Activated CD8-positive, alpha-beta memory T cell treated with anti-CD3 and anti-CD28 coated beads, Interleukin-2, amount 50 U/mL, for 1 hour (primary cell): ENCODE results near the gene HES1.

ENCODE experiments used
- DNase-seq: peaks from one replicate; pipeline ENCODE4 v3.0.0-alpha.2; 2020; ENCODE audit errors: extremely low read depth

The HES1 gene

DNA sequence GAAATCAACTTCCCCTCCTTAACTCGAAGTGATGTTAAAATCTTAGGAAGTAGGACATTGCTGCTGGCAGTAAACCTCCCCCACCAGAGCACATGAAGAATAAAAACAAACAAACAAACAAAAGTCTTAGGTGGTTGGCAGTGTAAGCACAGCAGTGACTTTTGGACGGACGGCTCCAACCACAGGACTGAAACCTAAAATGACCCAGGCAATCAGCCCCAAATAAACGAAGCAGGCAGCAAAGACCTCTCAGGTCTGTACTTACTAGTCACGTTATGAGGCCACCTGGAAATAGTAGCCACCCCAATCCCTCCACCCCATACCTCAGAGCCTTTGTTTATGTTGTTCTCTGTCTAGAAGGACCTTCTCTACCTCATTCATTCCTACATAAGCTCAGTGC, 33.5 kb upstream of the HES1 start:
- no peak for DNase-seq

DNA sequence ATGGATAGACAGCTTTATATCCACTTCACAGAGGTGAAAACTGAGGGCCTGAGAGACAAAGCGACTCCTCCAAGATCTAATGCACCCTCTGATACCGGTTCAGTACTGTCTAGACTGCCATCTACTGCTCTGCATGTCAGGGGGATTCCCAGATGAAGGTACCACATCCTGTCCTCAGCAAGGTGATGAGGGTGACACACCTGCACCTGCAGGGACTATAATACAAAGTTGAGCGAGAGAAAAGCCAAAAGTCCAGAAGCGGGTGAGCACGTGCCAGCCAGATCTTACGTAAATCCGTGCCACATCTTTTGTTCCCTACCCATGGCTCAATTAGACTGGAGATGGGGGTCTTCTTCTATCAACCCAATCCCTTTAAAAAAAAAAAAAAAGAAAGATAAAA, 32.4 kb upstream of the HES1 start:
- DNase-seq, result no peak

DNA sequence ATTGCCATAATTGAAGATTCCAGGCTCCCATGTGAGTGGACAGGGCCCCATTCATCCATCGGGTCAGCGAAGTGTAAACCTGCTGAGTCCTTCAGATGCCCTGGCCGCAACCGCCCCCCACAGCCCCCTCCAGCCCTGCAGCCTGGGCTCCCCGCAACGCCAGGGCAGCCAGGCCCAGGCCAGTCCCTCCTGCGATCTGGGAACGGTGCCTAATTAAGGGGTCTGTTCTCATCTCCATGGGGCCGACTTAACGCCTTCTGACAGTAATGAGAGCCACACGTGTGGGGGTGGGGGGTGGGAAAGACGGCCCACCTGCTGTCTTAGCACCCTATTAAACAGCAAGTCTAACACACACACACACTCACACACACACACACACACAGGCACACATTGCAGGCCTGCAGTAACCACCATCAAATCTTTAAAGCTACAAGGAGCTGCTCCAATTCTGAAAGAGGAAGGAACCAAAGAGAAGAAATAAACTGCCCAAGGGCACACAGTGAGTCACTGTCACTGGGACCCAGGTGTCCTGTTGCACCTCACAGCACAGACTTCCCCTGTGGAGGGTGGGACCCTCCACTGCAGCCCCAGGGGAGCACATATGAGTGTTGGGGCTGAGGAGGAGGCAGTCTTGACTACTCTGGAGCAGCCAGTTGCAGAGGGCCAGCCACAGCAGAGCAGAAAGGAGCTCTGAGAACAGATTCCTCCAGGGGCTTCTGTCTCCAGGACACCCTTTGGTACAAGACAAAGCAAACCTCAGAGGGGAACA, 31.8 kb upstream of the HES1 start:
- no peak for DNase-seq

DNA sequence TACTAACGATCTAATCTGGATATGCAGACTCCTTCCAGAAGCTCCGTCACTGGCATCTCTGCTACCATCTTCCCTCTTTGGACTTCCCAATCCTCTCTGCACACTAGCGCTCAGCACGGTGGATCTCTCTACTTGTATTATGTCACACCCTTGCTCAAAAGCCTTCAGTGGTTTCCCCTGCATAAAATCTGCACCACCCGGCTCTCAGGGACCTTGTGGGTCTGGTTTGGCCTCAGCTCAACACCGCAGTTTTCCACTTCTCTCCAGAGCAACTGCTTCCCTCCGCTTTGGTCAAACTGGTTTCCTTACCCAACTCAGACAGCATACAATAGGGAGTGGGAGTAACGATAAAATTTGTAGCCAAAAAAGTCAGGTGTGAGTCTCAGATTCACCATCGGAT, 30.7 kb upstream of the HES1 start:
- DNase-seq, result no peak

DNA sequence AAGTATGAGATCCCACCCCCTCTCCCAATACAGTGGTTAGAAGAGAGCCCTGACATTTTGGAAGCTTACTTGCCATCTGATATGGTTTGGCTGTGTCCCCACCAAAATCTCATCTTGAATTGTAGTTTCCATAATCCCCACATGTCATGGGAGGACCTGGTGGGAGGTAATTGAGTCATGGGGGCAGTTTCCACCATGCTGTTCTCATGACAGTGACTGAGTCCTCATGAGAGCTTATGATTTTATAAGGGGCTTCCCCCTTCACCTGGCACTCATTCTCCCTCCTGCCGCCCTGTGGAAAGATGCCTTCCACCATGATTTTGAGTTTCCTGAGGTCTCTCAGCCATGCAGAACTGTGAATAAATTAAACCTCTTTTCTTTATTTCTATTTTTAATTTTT, 28.8 kb upstream of the HES1 start:
- DNase-seq, result no peak

DNA sequence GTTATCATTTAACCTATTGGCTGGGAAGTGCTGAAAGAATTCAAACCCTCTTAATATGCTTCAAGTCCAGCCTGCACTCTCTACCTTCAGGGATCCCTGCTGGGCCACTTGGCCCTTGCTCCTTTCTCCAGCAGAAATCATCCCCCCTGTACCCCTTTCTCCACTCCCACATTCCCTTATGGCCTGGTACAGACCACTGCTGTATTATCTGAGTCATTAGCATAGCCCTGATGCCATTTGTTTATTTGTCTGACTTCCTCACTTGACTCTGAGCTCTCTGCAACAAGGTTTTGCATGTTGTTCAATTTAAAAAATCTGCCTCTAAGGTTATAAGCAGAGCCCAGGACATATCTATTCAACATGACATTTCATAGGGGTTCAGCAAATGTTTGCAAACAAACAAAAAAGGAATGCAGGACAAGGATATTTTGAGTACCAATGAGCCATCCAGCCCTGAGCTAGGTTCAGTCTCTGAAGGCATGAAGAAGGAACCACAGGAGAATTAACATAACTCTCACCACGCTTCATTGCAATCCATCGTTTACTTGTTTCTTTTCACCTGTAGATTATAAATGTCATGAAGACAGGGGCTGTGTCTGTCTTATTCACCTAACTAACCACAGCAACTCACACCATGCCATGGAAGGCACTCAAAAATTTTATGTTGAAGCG, 26.6 kb upstream of the HES1 start:
- no peak for DNase-seq

DNA sequence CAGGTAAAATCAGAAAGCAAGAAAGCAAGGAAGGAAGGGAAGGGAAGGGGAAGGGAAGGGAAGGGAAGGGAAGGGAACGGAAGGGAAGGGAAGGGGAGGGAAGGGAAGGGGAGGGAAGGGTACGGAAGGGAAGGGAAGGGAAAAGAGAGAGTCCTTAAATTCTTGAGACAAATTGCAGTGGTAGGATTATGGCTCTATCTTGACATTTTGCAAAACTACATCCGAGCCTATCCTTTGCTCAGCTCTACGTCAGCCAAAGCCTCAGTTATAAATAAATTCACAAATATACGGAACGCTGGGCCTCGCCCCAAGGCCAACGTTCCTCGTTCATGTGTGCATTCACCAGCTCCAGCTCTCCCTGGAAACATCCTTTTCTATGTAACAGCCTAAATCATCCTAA, 25.5 kb upstream of the HES1 start:
- no peak for DNase-seq

DNA sequence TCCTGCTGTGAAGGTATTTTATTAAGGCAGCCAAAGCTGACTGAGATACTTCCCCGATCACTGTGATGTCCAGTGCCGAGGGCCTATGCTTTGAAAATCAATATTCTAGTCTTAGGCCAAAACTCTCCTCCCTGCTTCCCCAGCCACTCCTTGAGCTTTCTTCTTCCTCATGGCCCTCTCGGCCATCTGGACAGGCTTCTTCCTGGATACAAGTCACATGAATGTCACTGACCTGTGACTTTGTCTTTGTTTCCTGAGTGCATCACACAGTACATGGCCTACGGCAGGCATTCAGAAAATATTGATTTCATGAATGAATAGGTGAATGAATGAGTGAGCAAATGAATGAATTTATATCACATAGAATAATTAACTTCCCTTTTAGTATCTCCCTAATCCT, 24.6 kb upstream of the HES1 start:
- no peak for DNase-seq

DNA sequence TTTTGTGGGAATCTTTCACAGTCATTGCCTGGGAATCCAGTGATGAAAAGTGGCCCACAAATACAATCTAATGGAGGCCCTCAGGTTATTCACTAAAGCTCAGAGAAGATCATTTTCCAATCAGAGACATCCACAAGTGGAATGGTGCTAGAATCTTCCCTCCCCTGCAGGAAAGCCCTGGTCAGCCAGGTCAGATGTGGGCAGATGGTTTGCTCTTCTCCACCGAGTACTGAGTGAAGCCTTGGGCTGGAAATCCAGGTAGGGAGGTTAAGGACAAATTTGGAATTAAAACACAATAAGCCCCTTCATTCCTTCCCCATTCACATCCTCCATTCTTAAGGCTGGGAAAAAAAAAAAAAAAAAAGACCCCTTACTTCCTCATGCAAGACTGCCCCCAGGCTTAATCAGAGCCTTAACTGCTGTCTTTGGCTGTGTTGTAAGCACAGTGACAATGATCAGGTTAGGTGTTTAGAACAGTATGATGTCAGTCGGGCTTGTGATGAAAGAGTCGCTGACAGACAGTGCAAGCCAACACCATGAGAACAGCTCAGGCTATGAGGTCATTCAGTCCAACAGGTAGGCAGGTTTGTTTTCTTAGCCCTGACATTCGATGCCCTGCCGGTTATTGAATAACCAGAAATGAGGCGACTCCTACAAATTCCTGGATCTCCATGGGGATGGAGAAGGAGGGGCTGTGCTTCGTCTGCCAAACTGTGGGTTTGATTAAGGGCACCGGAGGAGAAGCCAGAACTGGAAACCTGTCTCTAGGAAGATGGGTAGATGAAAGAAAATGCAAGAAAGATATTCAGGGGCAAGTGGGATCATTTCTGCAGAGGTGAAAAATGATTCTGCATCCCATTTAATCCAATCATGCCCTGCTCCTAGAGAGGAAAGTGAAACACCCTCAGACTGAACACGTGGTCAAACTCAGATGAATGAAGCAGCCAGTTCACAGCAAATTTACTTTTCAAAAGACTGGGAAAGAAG, 23.5 kb upstream of the HES1 start:
- DNase-seq, result no peak

DNA sequence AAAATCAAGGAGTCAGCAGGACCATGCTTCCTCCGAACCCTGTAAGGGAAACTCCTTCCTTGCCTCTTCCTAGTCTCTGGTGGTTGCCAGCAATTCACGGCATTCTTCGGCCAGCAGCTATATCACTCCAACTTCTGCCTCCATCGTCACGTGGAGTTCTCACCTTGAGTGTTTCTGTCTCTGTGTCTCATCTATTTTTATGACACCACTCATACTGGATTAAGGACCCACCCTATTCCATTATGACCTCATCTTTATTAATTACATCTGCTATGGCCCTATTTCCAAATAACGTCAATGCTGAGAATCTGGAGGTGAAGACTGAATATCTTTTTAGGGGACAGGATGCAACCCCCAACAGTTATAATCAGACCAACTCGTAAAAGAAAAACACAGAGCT, 21.8 kb upstream of the HES1 start:
- no peak for DNase-seq

DNA sequence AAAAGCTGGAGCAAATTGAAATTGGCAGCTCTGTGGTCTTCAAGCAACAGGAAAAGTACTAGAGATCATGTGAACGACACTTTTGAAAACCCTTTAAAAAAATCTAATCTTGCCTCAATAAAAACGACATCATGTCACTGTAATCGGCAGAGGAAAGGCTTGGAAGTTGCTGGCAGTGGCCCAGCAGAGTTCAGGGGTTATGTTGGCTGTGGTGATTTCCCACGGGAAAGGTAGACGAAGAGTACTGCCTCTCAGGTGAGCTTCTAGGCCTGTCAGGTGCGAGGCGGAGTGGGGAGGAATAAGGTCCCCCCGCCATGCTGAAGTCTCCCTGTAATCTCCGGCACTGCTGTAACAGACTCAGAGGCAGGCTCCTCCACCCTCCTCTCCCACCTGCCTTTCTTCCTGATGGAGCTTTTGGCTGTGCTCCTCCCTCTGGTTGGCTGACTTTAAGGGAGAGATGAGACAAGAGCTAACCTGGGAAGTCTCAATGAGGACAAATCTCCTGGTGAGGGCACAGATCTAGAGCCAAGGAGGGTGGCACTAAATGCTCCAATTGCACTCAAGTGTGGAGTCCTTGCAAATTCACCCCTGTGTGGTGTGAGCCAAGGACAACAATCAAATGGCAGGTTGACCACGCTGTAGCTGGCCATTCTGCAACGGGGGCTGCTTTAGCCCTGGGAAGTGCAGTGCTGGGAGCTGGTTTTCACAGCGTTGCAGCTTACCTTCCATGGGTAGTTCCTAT, 18.7 kb upstream of the HES1 start:
- no peak for DNase-seq

DNA sequence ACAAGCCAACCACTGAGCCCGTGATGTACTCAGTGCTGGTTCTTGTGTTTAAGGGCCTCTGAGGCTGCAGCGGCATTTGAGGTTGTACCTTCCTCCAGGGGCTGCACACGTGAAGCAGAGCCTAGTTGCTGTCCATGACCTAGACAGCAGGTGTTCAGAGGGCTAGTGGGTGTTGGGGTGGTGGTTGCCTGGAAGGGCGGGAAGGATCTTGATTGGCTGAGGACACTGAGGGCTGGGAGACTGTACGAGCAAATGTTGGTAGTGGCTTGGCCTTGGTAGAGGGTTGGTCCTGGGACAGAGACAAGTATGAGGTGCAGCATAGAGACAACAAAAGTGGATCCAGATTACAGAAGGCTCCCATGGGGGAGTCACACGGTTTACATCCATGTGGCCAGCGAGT, 17.0 kb upstream of the HES1 start:
- no peak for DNase-seq

DNA sequence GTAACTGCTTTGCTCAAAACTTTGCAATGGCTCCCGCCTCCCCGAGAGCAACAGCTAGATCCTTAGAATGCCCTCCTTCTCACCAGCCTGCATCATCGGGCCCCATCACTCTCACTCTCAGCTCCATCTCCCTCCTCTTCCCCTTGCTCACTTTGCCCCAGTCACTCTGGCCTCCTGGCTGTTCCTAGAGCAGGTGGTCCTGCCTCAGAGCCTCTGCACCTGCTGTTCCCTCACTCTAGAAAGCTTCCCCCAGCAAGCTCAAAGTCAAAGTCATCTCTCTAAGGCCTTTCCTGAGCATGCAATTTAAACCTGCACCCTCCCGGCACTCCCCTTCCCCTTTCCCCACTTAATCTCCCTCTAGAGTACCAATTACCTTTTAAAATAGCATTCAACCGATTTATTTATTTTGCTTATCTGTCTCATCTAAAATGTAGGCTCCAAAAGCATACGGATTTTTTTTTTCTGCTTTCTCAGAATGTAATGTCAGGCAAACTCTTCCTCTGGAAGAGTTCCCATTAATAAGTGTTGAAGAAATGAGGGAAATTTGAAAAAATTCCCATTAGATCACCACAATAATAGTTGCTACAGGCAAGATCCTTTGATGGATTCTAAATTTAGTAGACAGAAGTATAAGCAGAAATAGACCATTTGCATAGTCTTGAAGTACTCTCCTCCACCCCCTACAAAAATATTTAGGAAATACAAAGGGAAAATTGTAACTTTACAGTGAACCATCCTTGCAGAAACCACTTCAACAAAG, 15.9 kb upstream of the HES1 start:
- DNase-seq, result no peak

DNA sequence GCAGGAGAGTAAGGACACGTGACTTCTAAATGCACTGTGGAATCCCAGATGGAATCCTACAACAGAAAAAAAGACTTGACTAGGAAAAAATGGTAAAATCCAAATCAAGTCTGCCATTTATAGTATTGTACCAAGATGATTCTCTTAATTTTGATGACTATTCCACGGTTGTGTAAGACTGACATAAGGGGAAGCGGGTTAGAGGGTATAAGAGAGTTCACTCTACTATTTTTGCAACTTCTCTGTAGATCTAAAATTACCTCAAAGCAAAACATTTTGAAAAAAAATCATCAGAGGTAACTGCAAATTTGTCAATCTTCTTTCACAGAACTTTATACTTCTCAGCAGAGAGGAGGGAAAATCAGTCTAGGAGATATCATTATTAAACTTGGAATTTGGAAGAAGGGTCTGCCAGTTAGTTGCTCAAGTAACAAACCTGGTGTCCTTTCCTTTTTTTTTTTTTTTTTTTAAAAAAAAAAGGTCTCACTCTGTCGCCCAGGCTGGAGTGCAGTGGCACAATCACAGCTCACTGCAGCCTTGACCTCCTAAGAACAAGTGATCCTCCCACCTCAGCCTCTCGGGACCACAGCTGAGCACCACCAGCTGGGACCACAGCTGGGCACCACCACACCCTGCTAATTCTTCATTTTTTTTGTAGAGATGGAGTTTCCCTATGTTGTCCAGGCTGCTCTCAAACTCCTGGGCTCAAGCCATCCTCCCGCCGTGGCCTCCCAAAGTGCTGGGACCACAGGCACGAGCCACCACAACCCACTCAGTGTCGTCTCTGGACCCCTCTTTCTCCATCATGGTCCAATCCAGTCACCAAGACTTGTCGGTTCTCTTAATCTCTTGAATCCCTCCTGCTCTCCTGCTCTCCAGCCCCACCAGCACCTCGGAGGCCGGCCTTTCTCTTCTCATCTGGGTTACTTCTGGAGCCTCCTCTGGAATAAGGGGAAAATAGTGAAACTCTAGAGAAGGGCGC, 14.9 kb upstream of the HES1 start:
- no peak for DNase-seq

DNA sequence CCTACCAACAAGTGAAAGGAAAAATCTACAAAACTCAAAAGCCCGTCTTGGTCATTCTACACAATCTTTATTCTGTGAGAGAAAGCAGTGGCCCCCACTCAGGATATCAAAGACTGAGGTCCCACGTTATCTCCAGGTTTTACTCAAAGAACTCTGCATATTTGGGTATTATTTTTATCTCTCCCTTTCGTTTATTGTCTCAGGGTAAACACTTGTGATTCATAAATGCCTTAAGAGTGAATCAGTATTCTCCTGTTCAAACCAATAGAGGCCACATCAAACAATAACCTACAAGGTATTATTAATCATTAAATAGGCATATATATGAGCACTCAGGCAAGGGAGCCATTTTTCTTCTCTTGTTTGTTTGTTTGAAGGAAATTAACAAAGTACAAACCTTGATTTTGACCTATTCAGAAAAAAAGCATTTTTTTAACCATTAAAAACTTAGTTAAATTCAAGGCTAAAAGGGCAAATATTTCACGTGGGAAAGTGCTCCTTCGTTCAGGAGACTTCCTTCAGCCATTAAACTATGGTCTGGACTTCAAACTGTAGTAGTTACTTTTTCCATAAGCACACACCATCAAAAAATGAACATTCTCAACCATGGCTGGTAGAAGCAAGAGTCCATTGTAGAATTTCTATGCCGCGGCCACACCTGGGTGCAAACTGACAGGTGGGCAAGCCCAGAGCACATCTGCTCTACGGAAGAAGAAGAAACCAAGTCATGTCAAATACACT, 13.9 kb upstream of the HES1 start:
- no peak for DNase-seq

DNA sequence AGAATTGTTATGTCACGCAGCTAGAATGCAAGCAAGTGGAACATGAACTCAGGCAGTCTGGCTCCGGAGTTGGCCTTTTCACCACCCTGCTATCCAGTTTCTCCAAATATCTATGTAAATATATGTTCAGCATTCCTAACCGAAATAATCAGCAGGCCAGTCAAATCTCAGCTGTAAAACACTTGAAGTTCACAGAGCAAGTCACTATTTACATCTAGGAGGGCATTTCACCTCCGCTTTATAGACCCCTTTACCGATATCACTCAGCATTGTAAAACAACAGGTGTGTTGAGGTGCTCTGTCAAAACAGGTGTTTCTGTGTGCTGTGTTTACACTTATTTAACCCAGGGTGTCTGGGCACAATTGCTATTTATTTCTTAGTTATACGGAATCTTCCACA, 12.2 kb upstream of the HES1 start:
- DNase-seq, result no peak

DNA sequence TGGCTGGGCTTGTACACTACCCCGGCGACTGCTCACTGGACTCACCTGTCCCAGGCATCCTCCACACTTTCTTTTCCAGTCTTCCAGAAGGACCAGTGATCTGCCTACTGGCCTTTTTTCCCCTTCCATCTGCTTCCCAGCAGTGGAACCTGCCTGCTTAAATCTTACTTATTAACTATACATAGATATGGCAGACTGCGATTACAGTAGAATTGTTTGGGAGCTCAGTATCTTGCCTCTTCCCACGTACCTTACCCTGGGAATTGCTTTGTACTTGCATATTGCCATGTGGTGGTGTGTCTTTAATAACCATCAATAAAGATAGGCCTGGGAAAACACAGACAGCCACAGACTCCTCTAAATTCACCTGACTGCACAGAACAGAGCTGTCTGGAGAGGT, 11.8 kb upstream of the HES1 start:
- no peak for DNase-seq

DNA sequence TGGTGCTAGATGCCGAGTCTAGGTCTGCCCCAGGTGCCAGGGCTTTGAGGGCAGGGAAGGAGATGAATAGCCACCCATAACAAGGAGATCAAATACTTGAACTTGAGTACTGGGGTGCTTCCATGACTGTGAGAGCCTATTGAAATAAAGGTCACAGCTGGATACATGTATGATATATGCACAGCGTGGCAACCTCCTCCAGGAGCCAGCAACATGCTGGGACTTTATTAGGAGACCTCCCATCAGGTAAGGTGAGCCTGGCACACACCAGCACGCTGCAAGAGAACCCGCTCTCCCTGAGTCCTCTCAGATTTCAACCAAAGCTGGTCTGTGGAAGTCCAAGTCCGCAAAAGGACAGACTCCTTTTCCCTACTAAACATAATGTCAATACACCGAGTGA, 10.5 kb upstream of the HES1 start:
- no peak for DNase-seq

DNA sequence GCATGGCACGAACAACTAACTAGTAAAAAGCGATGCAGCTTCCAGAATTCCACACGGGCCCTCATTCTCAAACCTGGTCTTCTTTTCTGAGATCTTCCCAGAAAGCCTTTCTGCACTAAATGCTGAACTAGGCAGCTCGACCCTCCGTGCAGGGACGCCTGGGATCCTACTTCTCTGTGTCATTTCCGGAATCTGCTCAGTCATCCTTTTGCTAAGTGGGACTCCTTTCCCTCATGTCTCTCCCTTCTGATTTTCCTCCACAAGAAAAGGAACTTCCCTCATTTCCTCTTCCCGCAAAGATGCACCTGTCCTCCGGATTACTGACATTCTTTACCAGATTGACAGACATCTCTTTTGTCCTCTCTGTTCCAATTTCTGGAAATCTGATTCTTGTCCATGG, 9.2 kb upstream of the HES1 start:
- DNase-seq, result no peak
